Femur (tissue), 1 donor: Measurements from ENCODE around the gene RHOB.

Experiments
- DNase-seq: peaks from one replicate; pipeline ENCODE4 v3.0.0-alpha.2; 2017

RHOB gene

GRCh38 chr2:20496076-20496872, 49.4 kb downstream of the RHOB start:
- DNase-seq, result no peak

GRCh38 chr2:20496942-20497341, 50.1 kb downstream of the RHOB start:
- no peak for DNase-seq
